Measurements from ENCODE around the gene ZNF282.

The ZNF282 gene

DNA sequence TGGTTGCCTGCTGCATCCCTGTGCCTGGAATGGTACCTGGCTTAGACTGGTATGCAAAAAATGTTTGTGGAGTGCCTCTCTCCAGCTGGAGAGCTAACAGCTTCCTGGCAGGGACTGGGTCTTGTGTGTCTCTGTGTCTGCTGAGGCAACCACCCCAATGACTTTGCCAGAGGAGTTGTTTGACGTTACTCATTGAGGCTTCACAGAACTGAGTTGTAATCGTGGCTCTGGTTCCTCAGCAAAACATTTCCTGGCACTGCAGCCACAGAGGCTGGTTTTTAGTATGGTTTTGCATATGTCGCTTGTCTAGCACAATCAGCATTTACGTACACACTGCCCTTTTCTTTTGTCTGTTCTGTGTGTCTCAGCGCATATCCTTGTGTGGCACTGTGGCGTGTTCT, 7.5 kb downstream of the ZNF282 start:
- H3K4me1 ChIP-seq (ENCODE audit: insufficient read depth, low read length), result peaks cover 5% of the 10 kb centered on the region; the same call in 1 of the 2 replicates
- no peaks in the 10 kb centered on the region; the same call in 1 of the 2 replicates for H3K9me3 ChIP-seq (ENCODE audit: control insufficient read depth, insufficient read depth, low read length)
- H3K36me3 ChIP-seq (ENCODE audit: insufficient read depth, low read length), result peaks cover 43% of the 10 kb centered on the region
- no peak overlapping the region for H3K9ac ChIP-seq (ENCODE audit: low read depth, low read length)

DNA sequence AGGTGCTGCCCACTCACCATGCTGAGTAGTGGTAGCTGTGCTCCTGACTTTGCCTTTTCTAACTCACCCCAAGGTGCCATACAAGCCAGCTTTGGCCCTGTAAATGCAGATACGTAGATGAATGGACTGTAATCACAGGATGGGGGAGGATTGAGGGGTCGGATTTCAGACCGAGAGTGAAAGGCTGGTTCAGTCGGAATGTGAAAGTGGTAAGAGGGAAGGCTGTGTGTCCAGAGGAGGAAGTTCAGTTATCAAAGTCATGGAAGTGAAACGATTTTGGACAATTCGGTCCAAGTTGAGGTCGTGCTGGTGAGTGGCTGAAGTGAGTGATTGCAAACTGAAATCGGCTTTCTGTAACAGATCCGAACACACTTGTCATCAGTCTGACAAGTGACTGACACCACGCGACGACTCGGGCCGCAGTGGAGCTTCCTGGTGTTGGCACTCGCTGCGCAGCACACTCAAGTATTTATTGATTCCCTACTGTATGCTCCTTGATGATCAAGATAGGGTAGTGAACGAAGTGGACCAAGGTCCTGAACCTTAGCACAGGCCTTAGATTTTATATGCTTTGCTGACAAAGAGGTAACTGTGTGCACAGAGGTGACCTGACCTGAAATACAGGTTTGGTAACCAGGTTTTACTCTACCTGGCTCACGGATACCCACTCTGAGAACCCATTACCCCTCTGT, 10.5 kb downstream of the ZNF282 start:
- H3K9ac ChIP-seq (ENCODE audit: low read depth, low read length), result no peak overlapping the region
- peaks cover 25% of the 10 kb centered on the region for H3K36me3 ChIP-seq (ENCODE audit: insufficient read depth, low read length)

DNA sequence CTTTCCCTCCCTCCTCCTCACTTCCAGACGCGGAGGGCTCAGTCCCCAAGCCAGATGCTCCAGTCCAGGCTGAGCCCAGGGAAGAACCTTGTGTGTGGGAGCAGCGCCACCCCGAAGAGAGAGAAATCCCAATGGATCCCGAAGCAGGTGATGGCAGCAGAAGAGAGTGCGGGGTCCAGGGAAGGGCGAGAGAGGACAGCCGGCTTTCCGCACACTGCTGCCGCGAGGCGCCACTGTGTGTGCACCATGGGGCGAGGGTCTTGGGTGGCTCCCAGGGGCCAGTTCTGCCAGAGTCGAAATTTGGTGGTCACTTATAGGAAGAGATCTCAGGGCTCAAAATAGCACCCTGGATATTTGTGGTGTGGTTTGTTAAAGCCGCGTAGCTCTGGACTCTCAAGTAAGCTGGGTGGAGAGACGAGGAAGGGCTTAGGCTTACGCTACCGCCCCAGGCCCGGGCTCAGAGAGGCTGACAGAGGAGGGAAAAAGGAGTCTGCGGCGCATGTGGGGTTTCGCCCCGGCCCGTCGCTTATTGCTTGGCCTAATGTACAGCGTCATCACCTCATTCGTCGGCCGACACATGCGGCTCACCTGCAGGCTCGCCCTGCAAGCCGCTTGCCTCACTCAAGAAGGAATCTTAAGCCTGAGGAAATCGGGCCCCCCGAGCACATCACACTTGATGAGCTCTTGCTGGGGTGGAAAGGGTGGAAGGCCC, 12.1 kb downstream of the ZNF282 start:
- Histone ChIP-seq H3K9ac (ENCODE audit: low read depth, low read length) (no peak overlapping the region), H3K4me1 (ENCODE audit: insufficient read depth, low read length) (0 out of 2 replicates have a peak, but pooled peaks cover 5% of the 10 kb centered on the region), H3K36me3 (ENCODE audit: insufficient read depth, low read length) (peaks cover 24% of the 10 kb centered on the region), H3K9me3 (ENCODE audit: control insufficient read depth, insufficient read depth, low read length) (no peaks in the 10 kb centered on the region; the same call in 1 of the 2 replicates)

More for the DNA sequence above, 10.5 kb downstream of the ZNF282 start:
- 0 out of 2 replicates have a peak, but pooled peaks cover 5% of the 10 kb centered on the region for H3K4me1 ChIP-seq (ENCODE audit: insufficient read depth, low read length)
- H3K9me3 ChIP-seq (ENCODE audit: control insufficient read depth, insufficient read depth, low read length), result no peaks in the 10 kb centered on the region; the same call in 1 of the 2 replicates

DNA sequence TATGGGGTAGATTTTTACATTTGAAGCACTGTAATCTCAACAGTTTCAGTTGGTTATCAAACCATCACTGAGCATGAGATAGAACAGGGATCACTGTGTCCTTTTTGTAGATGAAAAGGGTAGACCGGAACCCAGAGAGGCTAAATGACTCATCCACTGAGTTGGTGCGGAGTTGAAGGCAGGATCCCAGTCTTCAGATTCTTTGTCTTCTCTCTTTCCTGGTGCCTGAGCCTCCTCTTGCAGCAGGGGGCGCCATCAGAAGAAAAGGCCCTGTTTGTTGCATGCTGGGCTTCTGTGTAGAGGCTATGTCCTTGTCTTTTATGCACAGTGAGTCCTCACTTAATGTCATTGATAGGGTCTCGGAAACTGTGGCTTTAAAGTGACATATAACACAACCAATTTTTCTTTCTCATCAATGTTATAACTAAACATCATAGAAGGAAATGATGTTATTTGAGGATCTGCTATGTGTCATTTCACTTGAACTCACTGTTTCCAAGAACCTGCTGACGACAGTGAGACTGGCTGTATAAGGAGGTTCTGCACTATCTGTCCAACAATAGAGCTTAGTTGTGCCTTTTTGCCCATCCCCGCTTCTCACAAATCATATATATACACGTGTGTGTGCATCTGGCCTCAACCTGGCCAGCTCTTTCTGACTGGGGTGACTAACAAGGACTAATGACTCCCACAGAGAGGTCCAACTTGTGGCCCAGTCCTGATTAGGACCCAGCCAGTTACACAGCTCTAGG, 14.3 kb downstream of the ZNF282 start:
- Histone ChIP-seq H3K4me1 (ENCODE audit: insufficient read depth, low read length) (0 out of 2 replicates have a peak, but pooled peaks cover 5% of the 10 kb centered on the region), H3K9ac (ENCODE audit: low read depth, low read length) (no peak overlapping the region), H3K9me3 (ENCODE audit: control insufficient read depth, insufficient read depth, low read length) (no peaks in the 10 kb centered on the region), H3K36me3 (ENCODE audit: insufficient read depth, low read length) (peaks cover 12% of the 10 kb centered on the region)

DNA sequence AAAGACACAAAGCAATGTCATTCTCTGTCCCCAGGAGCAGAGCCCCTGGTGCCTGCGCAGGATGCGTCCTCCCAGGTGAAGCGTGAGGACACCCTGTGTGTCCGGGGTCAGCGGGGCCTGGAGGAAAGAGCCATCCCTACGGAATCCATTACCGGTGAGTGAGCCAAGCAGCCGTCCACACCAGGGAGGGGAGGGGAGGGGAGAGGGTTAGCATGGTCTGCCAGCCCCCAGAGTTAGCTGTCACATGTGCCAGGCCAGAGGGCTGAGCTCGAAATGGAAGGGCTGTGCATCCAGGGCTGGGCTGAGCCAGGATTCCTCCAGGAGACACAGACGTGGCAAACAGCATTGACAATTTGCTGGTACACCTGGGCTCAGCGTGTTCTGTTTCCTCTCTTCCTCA, 15.2 kb downstream of the ZNF282 start:
- Histone ChIP-seq H3K36me3 (ENCODE audit: insufficient read depth, low read length) (peaks cover 14% of the 10 kb centered on the region), H3K4me1 (ENCODE audit: insufficient read depth, low read length) (0 out of 2 replicates have a peak, but pooled peaks cover 3% of the 10 kb centered on the region), H3K9ac (ENCODE audit: low read depth, low read length) (no peak overlapping the region), H3K9me3 (ENCODE audit: control insufficient read depth, insufficient read depth, low read length) (no peaks in the 10 kb centered on the region)

DNA sequence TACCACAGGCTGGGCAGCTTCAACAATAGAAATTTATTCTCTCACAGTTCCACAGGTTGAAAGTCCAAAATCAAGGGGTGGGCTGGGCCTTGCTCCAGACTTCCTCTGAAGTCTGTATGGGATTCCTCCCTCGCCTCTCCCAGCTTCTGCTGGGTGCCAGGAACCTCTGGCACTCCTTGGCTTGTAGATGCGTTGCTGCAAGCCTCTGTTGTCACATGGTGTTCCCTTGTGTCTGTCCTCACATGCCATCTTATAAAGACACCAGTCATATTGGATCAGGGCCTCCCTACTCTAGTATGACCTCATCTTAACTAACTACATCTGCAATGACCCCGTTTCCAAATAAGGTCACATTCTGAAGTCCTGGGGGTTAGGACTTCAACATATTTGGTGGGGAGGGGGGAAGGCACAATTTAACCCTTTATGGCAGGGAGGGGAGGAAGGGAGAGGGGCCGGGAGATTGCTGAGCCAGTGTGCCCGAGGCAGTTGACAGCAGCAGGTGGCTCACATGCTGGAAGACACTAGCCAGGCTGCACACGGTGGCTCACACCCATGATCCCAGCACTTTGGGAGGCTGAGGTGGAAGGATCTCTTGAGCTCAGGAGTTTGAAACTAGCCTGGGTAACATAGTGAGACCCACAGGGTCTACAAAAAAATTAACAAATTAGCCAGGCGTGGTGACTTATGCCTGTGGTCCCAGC, 18.8 kb downstream of the ZNF282 start:
- Histone ChIP-seq H3K9ac (ENCODE audit: low read depth, low read length) (no peak overlapping the region), H3K4me1 (ENCODE audit: insufficient read depth, low read length) (peaks cover 9% of the 10 kb centered on the region; the same call in 1 of the 2 replicates), H3K9me3 (ENCODE audit: control insufficient read depth, insufficient read depth, low read length) (no peaks in the 10 kb centered on the region; the same call in 1 of the 2 replicates), H3K36me3 (ENCODE audit: insufficient read depth, low read length) (peaks cover 8% of the 10 kb centered on the region)

DNA sequence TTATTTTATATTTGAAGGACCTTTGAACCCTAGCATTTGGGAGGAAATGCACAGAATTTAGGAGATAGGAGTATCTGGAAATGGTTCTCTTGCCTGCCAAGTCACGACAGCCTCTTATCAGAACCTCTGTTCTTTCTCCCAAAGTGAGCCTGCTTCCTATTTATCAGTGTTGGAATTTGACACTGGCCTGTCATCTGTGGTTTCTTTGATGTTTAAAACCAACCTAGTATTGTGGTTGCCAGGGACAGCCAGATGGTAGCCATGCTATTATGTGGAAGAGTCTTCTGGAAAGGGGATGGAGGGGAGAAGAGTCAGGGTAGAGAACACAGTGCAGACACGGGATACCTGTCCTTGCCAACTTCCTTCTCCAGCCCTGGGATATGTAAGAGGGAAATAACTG, 21.1 kb downstream of the ZNF282 start:
- peaks cover 11% of the 10 kb centered on the region for H3K36me3 ChIP-seq (ENCODE audit: insufficient read depth, low read length)
- H3K9ac ChIP-seq (ENCODE audit: low read depth, low read length), result no peak overlapping the region

DNA sequence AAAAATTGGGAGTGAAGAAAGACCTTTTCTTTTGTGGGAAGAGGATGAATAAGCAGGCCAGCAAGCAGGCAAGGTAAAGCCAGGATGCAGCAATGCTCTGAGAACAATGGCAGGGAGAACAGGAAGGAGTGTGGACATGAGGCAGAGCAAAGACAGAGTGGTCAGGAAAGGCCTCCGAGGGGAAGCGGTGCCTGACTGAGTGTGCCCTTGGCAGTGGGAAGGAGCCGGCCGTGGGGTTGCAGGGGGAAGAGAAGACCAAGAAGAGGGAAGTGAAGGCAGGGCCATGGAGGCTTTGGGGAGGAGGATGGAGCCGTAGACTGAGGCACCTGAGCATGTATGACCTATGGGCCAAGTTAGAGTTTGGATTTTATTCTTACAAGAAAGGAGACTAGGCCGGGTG, 22.2 kb downstream of the ZNF282 start:
- Histone ChIP-seq H3K4me1 (ENCODE audit: insufficient read depth, low read length) (peaks cover 15% of the 10 kb centered on the region; the same call in 1 of the 2 replicates), H3K9ac (ENCODE audit: low read depth, low read length) (no peak overlapping the region), H3K36me3 (ENCODE audit: insufficient read depth, low read length) (peaks cover 9% of the 10 kb centered on the region), H3K9me3 (ENCODE audit: control insufficient read depth, insufficient read depth, low read length) (no peaks in the 10 kb centered on the region; the same call in 1 of the 2 replicates)

More for the DNA sequence above, 21.1 kb downstream of the ZNF282 start:
- no peaks in the 10 kb centered on the region; the same call in 1 of the 2 replicates for H3K9me3 ChIP-seq (ENCODE audit: control insufficient read depth, insufficient read depth, low read length)
- H3K4me1 ChIP-seq (ENCODE audit: insufficient read depth, low read length), result peaks cover 15% of the 10 kb centered on the region; the same call in 1 of the 2 replicates

DNA sequence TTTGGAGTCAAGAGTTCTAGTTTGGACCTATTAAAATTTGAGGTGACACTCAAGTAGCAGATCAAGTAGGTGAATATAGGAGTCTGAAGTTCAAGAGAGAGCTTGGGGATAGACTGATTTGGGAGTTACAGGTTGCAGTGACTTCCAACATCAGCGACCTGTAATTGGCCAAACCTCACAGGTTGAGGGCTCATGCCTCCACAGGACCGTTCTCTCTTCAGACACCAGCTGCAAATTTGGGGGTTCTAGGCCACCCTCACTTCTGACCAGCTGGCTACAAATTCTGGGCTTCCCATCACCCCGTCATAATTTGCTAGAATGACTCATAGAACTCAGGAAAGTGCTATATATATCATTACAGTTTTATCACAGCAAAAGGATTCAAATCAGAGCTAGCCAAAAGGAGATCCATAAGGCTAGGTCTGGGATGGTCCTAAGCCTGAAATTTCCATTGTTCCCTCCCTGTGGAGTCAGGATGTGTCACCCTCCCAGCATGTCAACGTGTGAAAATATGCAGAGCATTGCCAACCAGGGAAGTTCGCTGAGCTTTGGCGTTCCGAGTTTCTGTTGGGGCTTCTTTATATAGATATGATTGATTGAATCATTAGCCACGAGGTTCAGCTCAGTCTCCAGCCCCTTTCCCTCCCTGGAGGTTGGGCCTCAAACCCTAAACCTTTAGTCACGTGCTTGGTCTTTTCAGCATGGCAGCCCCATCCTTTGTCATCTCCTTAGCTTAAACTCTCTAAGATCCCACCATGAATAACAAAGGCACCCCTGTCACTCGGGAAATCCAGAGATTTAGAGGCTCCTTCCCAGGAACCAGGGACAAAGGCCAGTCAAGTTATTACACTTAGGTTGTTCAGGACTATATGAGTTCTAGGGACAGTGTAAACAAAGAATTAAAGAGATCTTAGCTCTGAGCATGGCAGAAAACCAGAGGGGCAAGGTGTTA, 23.4 kb downstream of the ZNF282 start:
- H3K9ac ChIP-seq (ENCODE audit: low read depth, low read length), result no peak overlapping the region
- H3K4me1 ChIP-seq (ENCODE audit: insufficient read depth, low read length), result peaks cover 15% of the 10 kb centered on the region; the same call in 1 of the 2 replicates
- H3K36me3 ChIP-seq (ENCODE audit: insufficient read depth, low read length), result peaks cover 7% of the 10 kb centered on the region
- H3K9me3 ChIP-seq (ENCODE audit: control insufficient read depth, insufficient read depth, low read length), result no peaks in the 10 kb centered on the region; the same call in 1 of the 2 replicates

DNA sequence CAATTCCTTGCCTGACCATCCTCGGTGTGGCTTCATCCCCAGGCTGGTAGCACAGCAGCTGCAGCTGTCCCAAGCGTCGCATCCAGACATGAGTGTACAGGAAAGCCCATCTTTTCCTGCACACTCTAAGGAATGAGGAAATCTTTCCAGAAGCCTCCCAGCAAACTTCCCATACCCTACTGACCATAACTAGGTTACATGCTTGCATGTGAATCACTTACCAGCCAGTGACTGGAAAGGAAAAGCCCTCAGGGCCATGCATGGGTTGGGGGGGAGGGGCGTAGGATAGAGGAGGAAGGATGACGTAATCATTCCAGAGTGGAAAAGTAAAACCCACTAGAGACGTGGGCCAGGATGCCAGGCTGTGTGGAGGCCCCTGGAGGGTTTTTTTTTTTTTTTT, 25.2 kb downstream of the ZNF282 start:
- Histone ChIP-seq H3K36me3 (ENCODE audit: insufficient read depth, low read length) (peaks cover 4% of the 10 kb centered on the region), H3K4me1 (ENCODE audit: insufficient read depth, low read length) (peaks cover 15% of the 10 kb centered on the region; the same call in 1 of the 2 replicates), H3K9ac (ENCODE audit: low read depth, low read length) (no peak overlapping the region), H3K9me3 (ENCODE audit: control insufficient read depth, insufficient read depth, low read length) (no peaks in the 10 kb centered on the region; the same call in 1 of the 2 replicates)

DNA sequence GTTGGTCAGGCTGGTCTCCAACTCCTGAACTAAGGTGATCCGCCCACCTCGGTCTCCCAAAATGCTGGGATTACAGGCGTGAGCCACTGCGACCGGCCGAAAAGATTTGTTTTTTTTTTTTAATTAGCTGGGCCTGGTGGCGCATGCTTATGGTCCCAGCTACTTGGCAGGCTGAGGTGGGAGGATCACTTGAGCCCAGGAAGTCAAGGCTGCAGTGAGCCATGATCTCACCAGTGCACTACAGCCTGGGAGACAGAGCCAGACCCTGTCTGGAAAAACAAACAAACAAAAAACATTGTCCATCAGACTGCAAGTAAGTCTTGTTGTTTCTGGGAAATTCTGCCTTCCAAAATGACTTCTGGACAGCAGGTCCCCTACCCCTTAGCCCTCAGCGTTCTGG, 27.8 kb downstream of the ZNF282 start:
- Histone ChIP-seq H3K9me3 (ENCODE audit: control insufficient read depth, insufficient read depth, low read length) (no peaks in the 10 kb centered on the region; the same call in 1 of the 2 replicates), H3K4me1 (ENCODE audit: insufficient read depth, low read length) (peaks cover 15% of the 10 kb centered on the region; the same call in 1 of the 2 replicates), H3K36me3 (ENCODE audit: insufficient read depth, low read length) (peaks cover 3% of the 10 kb centered on the region; the same call in 1 of the 2 replicates), H3K9ac (ENCODE audit: low read depth, low read length) (no peak overlapping the region)

DNA sequence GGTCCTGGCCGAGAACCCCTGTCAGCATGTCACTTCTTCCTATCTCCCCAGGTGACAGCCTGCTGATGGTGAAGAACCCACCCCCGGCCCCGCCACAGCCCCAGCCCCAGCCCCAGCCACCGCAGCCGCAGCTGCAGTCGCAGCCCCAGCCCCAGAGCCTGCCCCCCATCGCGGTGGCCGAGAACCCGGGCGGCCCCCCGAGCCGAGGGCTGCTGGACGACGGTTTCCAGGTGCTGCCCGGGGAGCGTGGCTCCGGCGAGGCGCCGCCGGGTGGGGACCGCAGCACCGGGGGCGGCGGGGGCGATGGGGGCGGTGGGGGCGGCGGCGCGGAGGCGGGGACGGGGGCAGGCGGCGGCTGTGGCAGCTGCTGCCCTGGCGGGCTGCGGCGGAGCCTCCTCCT, 28.4 kb downstream of the ZNF282 start:
- Histone ChIP-seq H3K9ac (ENCODE audit: low read depth, low read length) (no peak overlapping the region), H3K36me3 (ENCODE audit: insufficient read depth, low read length) (peaks cover 3% of the 10 kb centered on the region; the same call in 1 of the 2 replicates), H3K9me3 (ENCODE audit: control insufficient read depth, insufficient read depth, low read length) (no peaks in the 10 kb centered on the region; the same call in 1 of the 2 replicates), H3K4me1 (ENCODE audit: insufficient read depth, low read length) (peaks cover 10% of the 10 kb centered on the region; the same call in 1 of the 2 replicates)

DNA sequence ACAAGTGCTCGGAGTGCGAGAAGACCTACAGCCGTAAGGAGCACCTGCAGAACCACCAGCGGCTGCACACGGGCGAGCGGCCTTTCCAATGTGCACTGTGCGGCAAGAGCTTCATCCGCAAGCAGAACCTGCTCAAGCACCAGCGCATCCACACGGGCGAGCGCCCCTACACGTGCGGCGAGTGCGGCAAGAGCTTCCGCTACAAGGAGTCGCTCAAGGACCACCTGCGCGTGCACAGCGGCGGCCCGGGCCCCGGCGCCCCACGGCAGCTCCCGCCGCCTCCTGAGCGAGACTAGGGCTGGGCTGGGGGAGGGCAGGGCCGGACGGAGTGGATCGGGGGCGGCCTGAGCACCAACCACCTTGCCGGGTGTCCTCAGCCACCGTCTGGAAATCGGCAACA, 29.0 kb downstream of the ZNF282 start:
- no peak overlapping the region for H3K9ac ChIP-seq (ENCODE audit: low read depth, low read length)
- H3K9me3 ChIP-seq (ENCODE audit: control insufficient read depth, insufficient read depth, low read length), result no peaks in the 10 kb centered on the region
- peaks cover 5% of the 10 kb centered on the region; the same call in 1 of the 2 replicates for H3K4me1 ChIP-seq (ENCODE audit: insufficient read depth, low read length)
- H3K36me3 ChIP-seq (ENCODE audit: insufficient read depth, low read length), result peaks cover 3% of the 10 kb centered on the region; the same call in 1 of the 2 replicates

All from ES-I3 (cell line).